Measurements from ENCODE around the gene ZNF22. TPM values are rescaled to one million over a fixed set of nuclear protein-coding genes. Genes with fewer than 3 reads are reported as not detected.
A peak's percentile ranks its signal among the peaks of the same experiment; 100 is the strongest.

Gene ZNF22
- total RNA-seq, 1 donor: 21.2 TPM

GRCh38 chr10:45034301-45034700, 33.6 kb downstream of the ZNF22 start:
- H3K4me3 ChIP-seq (ENCODE audit: low read depth, low read length): no peak overlapping the region
- DNase-seq (ENCODE audit: low read depth): no peak
- TF ChIP-seq CTCF (IDR thresholded peaks at IDR 0.05; ENCODE audit: insufficient read depth, low read depth, low read length): no peak

- H3K4me3 ChIP-seq (ENCODE audit: low read depth, low read length): no peak overlapping the region
- DNase-seq (ENCODE audit: low read depth): no peak
- TF ChIP-seq CTCF (IDR thresholded peaks at IDR 0.05; ENCODE audit: insufficient read depth, low read depth, low read length): no peak
Measured at GRCh38 chr10:45035673-45036072, 35.0 kb downstream of the ZNF22 start.

GRCh38 chr10:45040921-45041542, 40.3 kb downstream of the ZNF22 start:
- no peak for TF ChIP-seq CTCF (IDR thresholded peaks at IDR 0.05; ENCODE audit: insufficient read depth, low read depth, low read length)
- H3K4me3 ChIP-seq (ENCODE audit: low read depth, low read length): no peak overlapping the region
- peak; percentile 10 for DNase-seq (ENCODE audit: low read depth)

- H3K4me3 ChIP-seq (ENCODE audit: low read depth, low read length): no peak overlapping the region
- DNase-seq (ENCODE audit: low read depth): no peak
- TF ChIP-seq CTCF (IDR thresholded peaks at IDR 0.05; ENCODE audit: insufficient read depth, low read depth, low read length): no peak
Measured at GRCh38 chr10:45044290-45044689, 43.6 kb downstream of the ZNF22 start.

GRCh38 chr10:45050551-45051235, 50.0 kb downstream of the ZNF22 start:
- TF ChIP-seq CTCF (IDR thresholded peaks at IDR 0.05; ENCODE audit: insufficient read depth, low read depth, low read length): no peak
- no peak overlapping the region for H3K4me3 ChIP-seq (ENCODE audit: low read depth, low read length)
- DNase-seq (ENCODE audit: low read depth): no peak

GRCh38 chr10:45052700-45053099, 52.0 kb downstream of the ZNF22 start:
- no peak overlapping the region for H3K4me3 ChIP-seq (ENCODE audit: low read depth, low read length)
- no peak for DNase-seq (ENCODE audit: low read depth)
- TF ChIP-seq CTCF (IDR thresholded peaks at IDR 0.05; ENCODE audit: insufficient read depth, low read depth, low read length): no peak
